ENCODE data around the gene PHACTR1.

PHACTR1 gene

GRCh38 chr6:12719017-12719416, 2.5 kb downstream of the PHACTR1 start:
- TF ChIP-seq CREB1 (IDR thresholded peaks at IDR 0.05; ENCODE audit: low read depth) = no peak
- TF ChIP-seq EP300 (IDR thresholded peaks at IDR 0.05; ENCODE audit: borderline replicate concordance) = no peak
- no peak for TF ChIP-seq CEBPB (IDR thresholded peaks at IDR 0.05)
- TF ChIP-seq EGR1 (IDR thresholded peaks at IDR 0.05) = no peak
- no peak for TF ChIP-seq RAD21 (IDR thresholded peaks at IDR 0.05; ENCODE audit: low read depth)
- TF ChIP-seq USF1 (IDR thresholded peaks at IDR 0.05) = no peak
- no peak for TF ChIP-seq YY1 (IDR thresholded peaks at IDR 0.05; ENCODE audit: low read depth)
- no peak for TF ChIP-seq REST (IDR thresholded peaks at IDR 0.05; ENCODE audit: low read depth)
- no peak for TF ChIP-seq NFIC (IDR thresholded peaks at IDR 0.05)
- no peak for TF ChIP-seq MAX (IDR thresholded peaks at IDR 0.05)
- no peak for TF ChIP-seq TAF1 (IDR thresholded peaks at IDR 0.05; ENCODE audit: low read depth)
- TF ChIP-seq TCF12 (IDR thresholded peaks at IDR 0.05; ENCODE audit: low read depth) = no peak
- no peak for TF ChIP-seq FOXM1 (IDR thresholded peaks at IDR 0.05; ENCODE audit: borderline replicate concordance, low read depth)
- TF ChIP-seq ZBTB7A (IDR thresholded peaks at IDR 0.05; ENCODE audit: low read depth) = no peak
- no peak for TF ChIP-seq TEAD4 (IDR thresholded peaks at IDR 0.05)

- TF ChIP-seq YY1 (IDR thresholded peaks at IDR 0.05; ENCODE audit: low read depth) (no peak), ZBTB7A (IDR thresholded peaks at IDR 0.05; ENCODE audit: low read depth) (no peak), REST (IDR thresholded peaks at IDR 0.05; ENCODE audit: low read depth) (no peak)
Observed at GRCh38 chr6:12720310-12720709, 3.7 kb downstream of the PHACTR1 start.

- TF ChIP-seq EP300 (IDR thresholded peaks at IDR 0.05; ENCODE audit: borderline replicate concordance) = no peak
- TF ChIP-seq EGR1 (IDR thresholded peaks at IDR 0.05) = no peak
- TF ChIP-seq YY1 (IDR thresholded peaks at IDR 0.05; ENCODE audit: low read depth) = no peak
- no peak for TF ChIP-seq NFIC (IDR thresholded peaks at IDR 0.05)
- no peak for TF ChIP-seq TCF12 (IDR thresholded peaks at IDR 0.05; ENCODE audit: low read depth)
- no peak for TF ChIP-seq FOXM1 (IDR thresholded peaks at IDR 0.05; ENCODE audit: borderline replicate concordance, low read depth)
- no peak for TF ChIP-seq USF1 (IDR thresholded peaks at IDR 0.05)
- TF ChIP-seq MAX (IDR thresholded peaks at IDR 0.05) = no peak
Observed at GRCh38 chr6:12725263-12725662, 8.7 kb downstream of the PHACTR1 start.

GRCh38 chr6:12729467-12729866, 12.9 kb downstream of the PHACTR1 start:
- no peak for TF ChIP-seq RAD21 (IDR thresholded peaks at IDR 0.05; ENCODE audit: low read depth)
- no peak for TF ChIP-seq NFIC (IDR thresholded peaks at IDR 0.05)
- TF ChIP-seq CEBPB (IDR thresholded peaks at IDR 0.05) = no peak
- TF ChIP-seq TAF1 (IDR thresholded peaks at IDR 0.05; ENCODE audit: low read depth) = no peak
- no peak for TF ChIP-seq MAX (IDR thresholded peaks at IDR 0.05)

GRCh38 chr6:12733876-12734275, 17.3 kb downstream of the PHACTR1 start:
- TF ChIP-seq NFIC (IDR thresholded peaks at IDR 0.05) = no peak
- TF ChIP-seq CREB1 (IDR thresholded peaks at IDR 0.05; ENCODE audit: low read depth) = no peak
- TF ChIP-seq REST (IDR thresholded peaks at IDR 0.05; ENCODE audit: low read depth) = no peak
- no peak for TF ChIP-seq ZBTB7A (IDR thresholded peaks at IDR 0.05; ENCODE audit: low read depth)
- no peak for TF ChIP-seq EP300 (IDR thresholded peaks at IDR 0.05; ENCODE audit: borderline replicate concordance)
- TF ChIP-seq MAX (IDR thresholded peaks at IDR 0.05) = no peak

All from Ishikawa (cell line).